ENCODE results near the gene ULK2. TPM values are rescaled to one million over a fixed set of nuclear protein-coding genes. Genes with fewer than 3 reads are reported as not detected.

The ULK2 gene
- total RNA-seq, 1 experiment from 2014 or later, result 22.8 TPM

DNA sequence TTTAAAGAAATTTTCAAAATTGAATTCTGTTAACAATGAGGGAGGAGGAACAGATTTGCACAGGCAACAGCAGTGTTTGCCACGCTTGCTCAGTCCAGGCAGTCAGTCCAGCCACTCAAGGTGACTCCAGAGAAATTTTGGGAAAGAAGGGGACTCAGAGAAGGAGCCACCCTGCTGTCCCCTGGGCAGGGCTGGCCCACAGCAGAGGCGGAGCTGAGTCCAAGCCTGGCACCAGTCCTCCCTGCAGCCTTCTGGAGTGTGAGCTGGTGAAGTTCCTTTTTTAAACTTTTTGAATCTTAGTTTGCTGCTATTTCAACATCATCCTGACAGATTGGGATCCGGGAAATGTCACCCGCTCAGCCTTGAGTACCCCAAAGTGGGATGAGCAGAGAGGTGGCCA lies 136.9 kb downstream of the ULK2 start:
- no peak overlapping the region for H3K27ac ChIP-seq (ENCODE audit: low read length)
- ChIA-PET CTCF (no interaction called here), POLR2A (no interaction called here)

DNA sequence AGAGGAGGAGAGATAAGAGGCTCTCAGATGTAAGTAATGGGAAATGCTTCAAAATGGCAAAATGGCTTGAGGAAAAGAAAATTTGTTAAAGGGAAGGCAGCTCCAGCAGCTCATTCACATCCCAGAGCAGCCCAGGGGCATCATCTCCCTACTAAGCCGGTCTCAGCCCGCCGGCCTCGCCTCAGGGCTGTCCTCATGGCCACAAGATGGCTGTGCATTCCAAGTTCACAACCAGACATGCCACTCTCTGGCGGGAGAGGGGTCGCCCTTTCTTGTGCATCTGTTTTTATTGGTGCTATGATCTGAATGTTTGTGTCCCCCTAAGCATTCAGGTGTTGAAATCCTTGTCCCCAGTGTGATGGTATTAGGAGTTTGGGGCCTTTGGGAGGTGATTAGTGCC lies 137.8 kb downstream of the ULK2 start:
- ATAC-seq (no peak), DNase-seq (ENCODE audit: low read depth, low spot score) (no peak)
- no peaks in the 10 kb centered on the region for H3K36me3 ChIP-seq (ENCODE audit: control insufficient read depth, insufficient read depth, low read length)
- H3K4me1 ChIP-seq (ENCODE audit: control insufficient read depth, insufficient read depth, low read length), result no peaks in the 10 kb centered on the region; the same call in 1 of the 2 replicates
- ChIA-PET POLR2A (no interaction called here), CTCF (no interaction called here)
- intact Hi-C loops (cut with micrococcal nuclease; ENCODE audit: unreplicated experiment), result no loop called here
- H3K9me3 ChIP-seq (ENCODE audit: control insufficient read depth, insufficient read depth, low read depth, low read length), result no peaks in the 10 kb centered on the region
- in situ Hi-C loops (cut with HindIII; ENCODE audit: low pct_unique_long_range_greater_than_20kb, low sequenced_read_pairs), result no loop called here
- no peak overlapping the region for H3K4me3 ChIP-seq (ENCODE audit: low read depth in 2 of 2, low read length in 2 of 2)
- H3K27me3 ChIP-seq (ENCODE audit: control insufficient read depth, insufficient read depth, low read length), result no peaks in the 10 kb centered on the region
- TF ChIP-seq SIN3A (IDR thresholded peaks at IDR 0.05; ENCODE audit: borderline replicate concordance, insufficient read depth, low read depth, low read length) (no peak), POLR2AphosphoS5 (IDR thresholded peaks at IDR 0.05; ENCODE audit: low read depth, low read length) (no peak), TCF7L2 (IDR thresholded peaks at IDR 0.05; ENCODE audit: low read depth, low read length) (no peak)
- TF ChIP-seq, protein P1, sequence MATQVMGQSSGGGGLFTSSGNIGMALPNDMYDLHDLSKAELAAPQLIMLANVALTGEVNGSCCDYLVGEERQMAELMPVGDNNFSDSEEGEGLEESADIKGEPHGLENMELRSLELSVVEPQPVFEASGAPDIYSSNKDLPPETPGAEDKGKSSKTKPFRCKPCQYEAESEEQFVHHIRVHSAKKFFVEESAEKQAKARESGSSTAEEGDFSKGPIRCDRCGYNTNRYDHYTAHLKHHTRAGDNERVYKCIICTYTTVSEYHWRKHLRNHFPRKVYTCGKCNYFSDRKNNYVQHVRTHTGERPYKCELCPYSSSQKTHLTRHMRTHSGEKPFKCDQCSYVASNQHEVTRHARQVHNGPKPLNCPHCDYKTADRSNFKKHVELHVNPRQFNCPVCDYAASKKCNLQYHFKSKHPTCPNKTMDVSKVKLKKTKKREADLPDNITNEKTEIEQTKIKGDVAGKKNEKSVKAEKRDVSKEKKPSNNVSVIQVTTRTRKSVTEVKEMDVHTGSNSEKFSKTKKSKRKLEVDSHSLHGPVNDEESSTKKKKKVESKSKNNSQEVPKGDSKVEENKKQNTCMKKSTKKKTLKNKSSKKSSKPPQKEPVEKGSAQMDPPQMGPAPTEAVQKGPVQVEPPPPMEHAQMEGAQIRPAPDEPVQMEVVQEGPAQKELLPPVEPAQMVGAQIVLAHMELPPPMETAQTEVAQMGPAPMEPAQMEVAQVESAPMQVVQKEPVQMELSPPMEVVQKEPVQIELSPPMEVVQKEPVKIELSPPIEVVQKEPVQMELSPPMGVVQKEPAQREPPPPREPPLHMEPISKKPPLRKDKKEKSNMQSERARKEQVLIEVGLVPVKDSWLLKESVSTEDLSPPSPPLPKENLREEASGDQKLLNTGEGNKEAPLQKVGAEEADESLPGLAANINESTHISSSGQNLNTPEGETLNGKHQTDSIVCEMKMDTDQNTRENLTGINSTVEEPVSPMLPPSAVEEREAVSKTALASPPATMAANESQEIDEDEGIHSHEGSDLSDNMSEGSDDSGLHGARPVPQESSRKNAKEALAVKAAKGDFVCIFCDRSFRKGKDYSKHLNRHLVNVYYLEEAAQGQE (IDR thresholded peaks at IDR 0.05; ENCODE audit: insufficient read depth in 1 of 2, low read depth in 2 of 2, low read length in 1 of 2), result no peak
- TF ChIP-seq, protein P2, sequence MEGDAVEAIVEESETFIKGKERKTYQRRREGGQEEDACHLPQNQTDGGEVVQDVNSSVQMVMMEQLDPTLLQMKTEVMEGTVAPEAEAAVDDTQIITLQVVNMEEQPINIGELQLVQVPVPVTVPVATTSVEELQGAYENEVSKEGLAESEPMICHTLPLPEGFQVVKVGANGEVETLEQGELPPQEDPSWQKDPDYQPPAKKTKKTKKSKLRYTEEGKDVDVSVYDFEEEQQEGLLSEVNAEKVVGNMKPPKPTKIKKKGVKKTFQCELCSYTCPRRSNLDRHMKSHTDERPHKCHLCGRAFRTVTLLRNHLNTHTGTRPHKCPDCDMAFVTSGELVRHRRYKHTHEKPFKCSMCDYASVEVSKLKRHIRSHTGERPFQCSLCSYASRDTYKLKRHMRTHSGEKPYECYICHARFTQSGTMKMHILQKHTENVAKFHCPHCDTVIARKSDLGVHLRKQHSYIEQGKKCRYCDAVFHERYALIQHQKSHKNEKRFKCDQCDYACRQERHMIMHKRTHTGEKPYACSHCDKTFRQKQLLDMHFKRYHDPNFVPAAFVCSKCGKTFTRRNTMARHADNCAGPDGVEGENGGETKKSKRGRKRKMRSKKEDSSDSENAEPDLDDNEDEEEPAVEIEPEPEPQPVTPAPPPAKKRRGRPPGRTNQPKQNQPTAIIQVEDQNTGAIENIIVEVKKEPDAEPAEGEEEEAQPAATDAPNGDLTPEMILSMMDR (IDR thresholded peaks at IDR 0.05), result no peak
- H3K27ac ChIP-seq (ENCODE audit: low read length), result no peak overlapping the region
- no TSS peak for BruUV-seq (replicated peaks)

More for the DNA sequence above, 136.9 kb downstream of the ULK2 start:
- H3K4me3 ChIP-seq (ENCODE audit: low read depth in 2 of 2, low read length in 2 of 2), result no peak overlapping the region
- TF ChIP-seq POLR2AphosphoS5 (IDR thresholded peaks at IDR 0.05; ENCODE audit: low read depth, low read length), result no peak
- TF ChIP-seq, protein P1 (IDR thresholded peaks at IDR 0.05; ENCODE audit: insufficient read depth in 1 of 2, low read depth in 2 of 2, low read length in 1 of 2), result no peak
- TF ChIP-seq TCF7L2 (IDR thresholded peaks at IDR 0.05; ENCODE audit: low read depth, low read length), result no peak
- TF ChIP-seq, protein P2 (IDR thresholded peaks at IDR 0.05), result no peak
- no peak for TF ChIP-seq SIN3A (IDR thresholded peaks at IDR 0.05; ENCODE audit: borderline replicate concordance, insufficient read depth, low read depth, low read length)
- ATAC-seq, result no peak
- no peaks in the 10 kb centered on the region for H3K36me3 ChIP-seq (ENCODE audit: control insufficient read depth, insufficient read depth, low read length)
- no peaks in the 10 kb centered on the region; the same call in 1 of the 2 replicates for H3K4me1 ChIP-seq (ENCODE audit: control insufficient read depth, insufficient read depth, low read length)
- no peaks in the 10 kb centered on the region for H3K9me3 ChIP-seq (ENCODE audit: control insufficient read depth, insufficient read depth, low read depth, low read length)
- no peaks in the 10 kb centered on the region for H3K27me3 ChIP-seq (ENCODE audit: control insufficient read depth, insufficient read depth, low read length)
- in situ Hi-C loops (cut with HindIII; ENCODE audit: low pct_unique_long_range_greater_than_20kb, low sequenced_read_pairs), result no loop called here
- BruUV-seq (replicated peaks), result no TSS peak
- intact Hi-C loops (cut with micrococcal nuclease; ENCODE audit: unreplicated experiment), result no loop called here
- no peak for DNase-seq (ENCODE audit: low read depth, low spot score)

Data from Panc1 (cell line).